ENCODE measurements around the gene BACH2. TPM values are rescaled to one million over a fixed set of nuclear protein-coding genes. Genes with fewer than 3 reads are reported as not detected.
A peak's percentile ranks its signal among the peaks of the same experiment; 100 is the strongest.
"Not testable (repeated sequence)": the region's sequence is repeated elsewhere in the genome, so short reads cannot be mapped to it uniquely, and the experiment has no call there.

Gene BACH2
- total and polyA plus RNA-seq, 2 experiments from 2014 or later, result 1.6 to 5.7 TPM

DNA sequence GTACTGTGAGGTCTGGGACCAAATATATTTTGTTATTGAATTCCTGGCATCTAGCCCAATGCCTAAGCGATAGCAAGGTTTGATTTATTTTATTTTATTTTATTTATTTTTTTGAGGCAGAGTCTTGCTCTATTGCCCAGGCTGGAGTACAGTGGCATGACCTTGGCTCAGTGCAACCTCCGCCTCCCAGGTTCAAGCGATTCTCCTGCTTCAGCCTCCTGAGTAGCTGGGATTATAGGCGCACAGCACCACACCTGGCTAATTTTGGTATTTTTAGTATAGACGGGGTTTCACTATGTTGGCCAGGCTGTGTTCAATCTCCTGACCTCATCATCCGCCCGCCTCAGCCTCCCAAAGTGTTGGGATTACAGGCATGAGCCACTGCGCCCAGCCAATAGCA, 404.1 kb downstream of the BACH2 start:
- H3K27ac Mint-ChIP-seq; H3K79me2 ChIP-seq (replicated peaks; ENCODE audit: insufficient read depth); H2AFZ ChIP-seq; H3F3A ChIP-seq (replicated peaks; ENCODE audit: low read depth); H3K36me3 ChIP-seq (ENCODE audit: insufficient read depth); H3K27ac ChIP-seq (ENCODE audit: low read depth); H4K20me1 ChIP-seq (replicated peaks; ENCODE audit: insufficient read depth); H3K9me3 Mint-ChIP-seq; ATAC-seq; DNase-seq (ENCODE audit: low spot score); H3K4me2 ChIP-seq; H3K4me3 ChIP-seq; H3K9me2 ChIP-seq (ENCODE audit: insufficient read depth); H3K4me3 Mint-ChIP-seq; H3K36me3 Mint-ChIP-seq (ENCODE audit: low read depth): not testable (repeated sequence)
- Histone ChIP-seq H3K27me3 (ENCODE audit: insufficient read depth) (peaks cover 12% of the 10 kb centered on the region; the same call in 1 of the 2 replicates), H3K4me1 (ENCODE audit: insufficient read depth) (peaks cover 35% of the 10 kb centered on the region)
- TF ChIP-seq, protein P1, sequence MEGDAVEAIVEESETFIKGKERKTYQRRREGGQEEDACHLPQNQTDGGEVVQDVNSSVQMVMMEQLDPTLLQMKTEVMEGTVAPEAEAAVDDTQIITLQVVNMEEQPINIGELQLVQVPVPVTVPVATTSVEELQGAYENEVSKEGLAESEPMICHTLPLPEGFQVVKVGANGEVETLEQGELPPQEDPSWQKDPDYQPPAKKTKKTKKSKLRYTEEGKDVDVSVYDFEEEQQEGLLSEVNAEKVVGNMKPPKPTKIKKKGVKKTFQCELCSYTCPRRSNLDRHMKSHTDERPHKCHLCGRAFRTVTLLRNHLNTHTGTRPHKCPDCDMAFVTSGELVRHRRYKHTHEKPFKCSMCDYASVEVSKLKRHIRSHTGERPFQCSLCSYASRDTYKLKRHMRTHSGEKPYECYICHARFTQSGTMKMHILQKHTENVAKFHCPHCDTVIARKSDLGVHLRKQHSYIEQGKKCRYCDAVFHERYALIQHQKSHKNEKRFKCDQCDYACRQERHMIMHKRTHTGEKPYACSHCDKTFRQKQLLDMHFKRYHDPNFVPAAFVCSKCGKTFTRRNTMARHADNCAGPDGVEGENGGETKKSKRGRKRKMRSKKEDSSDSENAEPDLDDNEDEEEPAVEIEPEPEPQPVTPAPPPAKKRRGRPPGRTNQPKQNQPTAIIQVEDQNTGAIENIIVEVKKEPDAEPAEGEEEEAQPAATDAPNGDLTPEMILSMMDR (conservative IDR thresholded peaks at IDR 0.05; ENCODE audit: low read depth in 2 of 2), result peak; percentile 36 to 52
- Mint-ChIP-seq H3K27me3 (ENCODE audit: insufficient read depth, low read depth, poor library complexity) (peaks cover 11% of the 10 kb centered on the region), H3K4me1 (peaks cover 29% of the 10 kb centered on the region)

DNA sequence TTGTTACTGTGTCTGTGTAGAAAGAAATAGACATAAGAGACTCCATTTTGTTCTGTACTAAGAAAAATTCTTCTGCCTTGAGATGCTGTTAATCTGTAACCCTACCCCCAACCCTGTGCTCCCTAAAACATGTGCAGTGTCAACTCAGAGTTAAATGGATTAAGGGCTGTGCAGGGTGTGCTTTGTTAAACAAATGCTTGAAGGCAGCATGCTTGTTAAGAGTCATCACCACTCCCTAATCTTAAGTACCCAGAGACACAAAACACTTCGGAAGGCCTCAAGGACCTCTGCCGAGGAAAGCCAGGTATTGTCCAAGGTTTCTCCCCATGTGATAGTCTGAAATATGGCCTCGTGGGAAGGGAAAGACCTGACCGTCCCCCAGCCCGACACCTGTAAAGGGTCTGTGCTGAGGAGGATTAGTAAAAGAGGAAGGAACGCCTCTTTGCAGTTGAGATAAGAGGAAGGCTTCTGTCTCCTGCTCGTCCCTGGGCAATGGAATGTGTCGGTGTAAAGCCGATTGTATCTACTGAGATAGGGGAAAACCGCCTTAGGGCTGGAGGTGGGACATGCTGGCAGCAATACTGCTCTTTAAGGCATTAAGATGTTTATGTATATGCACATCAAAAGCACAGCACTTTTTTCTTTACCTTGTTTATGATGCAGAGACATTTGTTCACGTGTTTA, 405.7 kb downstream of the BACH2 start:
- H3K27ac Mint-ChIP-seq; H3K36me3 Mint-ChIP-seq (ENCODE audit: low read depth); H3K27ac ChIP-seq (ENCODE audit: low read depth); H3K36me3 ChIP-seq (ENCODE audit: insufficient read depth); H2AFZ ChIP-seq; H3K79me2 ChIP-seq (replicated peaks; ENCODE audit: insufficient read depth); ATAC-seq; H3K9me3 Mint-ChIP-seq; H3K9me2 ChIP-seq (ENCODE audit: insufficient read depth); H4K20me1 ChIP-seq (replicated peaks; ENCODE audit: insufficient read depth); H3F3A ChIP-seq (replicated peaks; ENCODE audit: low read depth): not testable (repeated sequence)
- Histone ChIP-seq H3K4me3 (peak overlapping the region; percentile 31), H3K4me1 (ENCODE audit: insufficient read depth) (peaks cover 22% of the 10 kb centered on the region), H3K27me3 (ENCODE audit: insufficient read depth) (peaks cover 12% of the 10 kb centered on the region; the same call in 1 of the 2 replicates), H3K4me2 (peak overlapping the region; percentile 59)
- DNase-seq (ENCODE audit: low spot score), result peak; percentile 31
- H3K4me1 Mint-ChIP-seq, result peaks cover 18% of the 10 kb centered on the region
- peaks cover 12% of the 10 kb centered on the region for H3K27me3 Mint-ChIP-seq (ENCODE audit: insufficient read depth, low read depth, poor library complexity)
- peak overlapping the region; percentile 12; the same call in 1 of the 3 replicates for H3K4me3 Mint-ChIP-seq

DNA sequence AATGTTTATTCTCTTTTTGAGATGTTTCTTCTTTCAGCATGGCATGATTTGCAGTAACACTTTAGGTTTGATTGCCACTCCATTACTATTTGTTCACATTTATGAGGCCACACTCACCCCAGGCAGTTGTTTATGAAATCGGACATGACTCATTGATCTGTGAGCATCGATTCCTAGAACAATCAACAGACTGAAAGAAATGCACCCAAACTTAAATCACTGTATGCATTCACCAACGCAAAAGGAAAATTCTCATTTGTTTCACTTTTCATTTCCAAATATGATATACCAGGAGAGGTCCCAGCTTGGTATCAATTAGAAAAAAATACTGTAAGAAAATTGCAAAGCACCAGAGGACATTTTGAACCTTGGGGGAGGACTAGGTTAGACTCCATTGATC, 407.8 kb downstream of the BACH2 start:
- Mint-ChIP-seq H3K4me1 (peaks cover 13% of the 10 kb centered on the region), H3K9me3 (no peaks in the 10 kb centered on the region; the same call in 2 of the 3 replicates), H3K27ac (no peak overlapping the region), H3K4me3 (no peak overlapping the region), H3K36me3 (ENCODE audit: low read depth) (no peaks in the 10 kb centered on the region; the same call in 2 of the 3 replicates), H3K27me3 (ENCODE audit: insufficient read depth, low read depth, poor library complexity) (peaks cover 14% of the 10 kb centered on the region)
- Histone ChIP-seq H3K4me3 (no peak overlapping the region), H3F3A (replicated peaks; ENCODE audit: low read depth) (0 out of 2 replicates have a peak, but pooled peaks cover 6% of the 10 kb centered on the region), H2AFZ (no peak overlapping the region), H3K4me2 (no peak overlapping the region), H3K36me3 (ENCODE audit: insufficient read depth) (no peaks in the 10 kb centered on the region), H3K4me1 (ENCODE audit: insufficient read depth) (peaks cover 18% of the 10 kb centered on the region), H4K20me1 (replicated peaks; ENCODE audit: insufficient read depth) (no peaks in the 10 kb centered on the region), H3K27me3 (ENCODE audit: insufficient read depth) (peaks cover 12% of the 10 kb centered on the region; the same call in 1 of the 2 replicates), H3K27ac (ENCODE audit: low read depth) (no peak overlapping the region), H3K9me2 (ENCODE audit: insufficient read depth) (no peaks in the 10 kb centered on the region), H3K79me2 (replicated peaks; ENCODE audit: insufficient read depth) (no peaks in the 10 kb centered on the region)
- DNase-seq (ENCODE audit: low spot score) (no peak), ATAC-seq (no peak)
- TF ChIP-seq CREB1 (CRISPR knock-in tag; IDR thresholded peaks at IDR 0.05; ENCODE audit: low read depth), result no peak
- no peak for TF ChIP-seq POLR2AphosphoS5 (IDR thresholded peaks at IDR 0.05; ENCODE audit: low read depth)
- TF ChIP-seq, protein P2, sequence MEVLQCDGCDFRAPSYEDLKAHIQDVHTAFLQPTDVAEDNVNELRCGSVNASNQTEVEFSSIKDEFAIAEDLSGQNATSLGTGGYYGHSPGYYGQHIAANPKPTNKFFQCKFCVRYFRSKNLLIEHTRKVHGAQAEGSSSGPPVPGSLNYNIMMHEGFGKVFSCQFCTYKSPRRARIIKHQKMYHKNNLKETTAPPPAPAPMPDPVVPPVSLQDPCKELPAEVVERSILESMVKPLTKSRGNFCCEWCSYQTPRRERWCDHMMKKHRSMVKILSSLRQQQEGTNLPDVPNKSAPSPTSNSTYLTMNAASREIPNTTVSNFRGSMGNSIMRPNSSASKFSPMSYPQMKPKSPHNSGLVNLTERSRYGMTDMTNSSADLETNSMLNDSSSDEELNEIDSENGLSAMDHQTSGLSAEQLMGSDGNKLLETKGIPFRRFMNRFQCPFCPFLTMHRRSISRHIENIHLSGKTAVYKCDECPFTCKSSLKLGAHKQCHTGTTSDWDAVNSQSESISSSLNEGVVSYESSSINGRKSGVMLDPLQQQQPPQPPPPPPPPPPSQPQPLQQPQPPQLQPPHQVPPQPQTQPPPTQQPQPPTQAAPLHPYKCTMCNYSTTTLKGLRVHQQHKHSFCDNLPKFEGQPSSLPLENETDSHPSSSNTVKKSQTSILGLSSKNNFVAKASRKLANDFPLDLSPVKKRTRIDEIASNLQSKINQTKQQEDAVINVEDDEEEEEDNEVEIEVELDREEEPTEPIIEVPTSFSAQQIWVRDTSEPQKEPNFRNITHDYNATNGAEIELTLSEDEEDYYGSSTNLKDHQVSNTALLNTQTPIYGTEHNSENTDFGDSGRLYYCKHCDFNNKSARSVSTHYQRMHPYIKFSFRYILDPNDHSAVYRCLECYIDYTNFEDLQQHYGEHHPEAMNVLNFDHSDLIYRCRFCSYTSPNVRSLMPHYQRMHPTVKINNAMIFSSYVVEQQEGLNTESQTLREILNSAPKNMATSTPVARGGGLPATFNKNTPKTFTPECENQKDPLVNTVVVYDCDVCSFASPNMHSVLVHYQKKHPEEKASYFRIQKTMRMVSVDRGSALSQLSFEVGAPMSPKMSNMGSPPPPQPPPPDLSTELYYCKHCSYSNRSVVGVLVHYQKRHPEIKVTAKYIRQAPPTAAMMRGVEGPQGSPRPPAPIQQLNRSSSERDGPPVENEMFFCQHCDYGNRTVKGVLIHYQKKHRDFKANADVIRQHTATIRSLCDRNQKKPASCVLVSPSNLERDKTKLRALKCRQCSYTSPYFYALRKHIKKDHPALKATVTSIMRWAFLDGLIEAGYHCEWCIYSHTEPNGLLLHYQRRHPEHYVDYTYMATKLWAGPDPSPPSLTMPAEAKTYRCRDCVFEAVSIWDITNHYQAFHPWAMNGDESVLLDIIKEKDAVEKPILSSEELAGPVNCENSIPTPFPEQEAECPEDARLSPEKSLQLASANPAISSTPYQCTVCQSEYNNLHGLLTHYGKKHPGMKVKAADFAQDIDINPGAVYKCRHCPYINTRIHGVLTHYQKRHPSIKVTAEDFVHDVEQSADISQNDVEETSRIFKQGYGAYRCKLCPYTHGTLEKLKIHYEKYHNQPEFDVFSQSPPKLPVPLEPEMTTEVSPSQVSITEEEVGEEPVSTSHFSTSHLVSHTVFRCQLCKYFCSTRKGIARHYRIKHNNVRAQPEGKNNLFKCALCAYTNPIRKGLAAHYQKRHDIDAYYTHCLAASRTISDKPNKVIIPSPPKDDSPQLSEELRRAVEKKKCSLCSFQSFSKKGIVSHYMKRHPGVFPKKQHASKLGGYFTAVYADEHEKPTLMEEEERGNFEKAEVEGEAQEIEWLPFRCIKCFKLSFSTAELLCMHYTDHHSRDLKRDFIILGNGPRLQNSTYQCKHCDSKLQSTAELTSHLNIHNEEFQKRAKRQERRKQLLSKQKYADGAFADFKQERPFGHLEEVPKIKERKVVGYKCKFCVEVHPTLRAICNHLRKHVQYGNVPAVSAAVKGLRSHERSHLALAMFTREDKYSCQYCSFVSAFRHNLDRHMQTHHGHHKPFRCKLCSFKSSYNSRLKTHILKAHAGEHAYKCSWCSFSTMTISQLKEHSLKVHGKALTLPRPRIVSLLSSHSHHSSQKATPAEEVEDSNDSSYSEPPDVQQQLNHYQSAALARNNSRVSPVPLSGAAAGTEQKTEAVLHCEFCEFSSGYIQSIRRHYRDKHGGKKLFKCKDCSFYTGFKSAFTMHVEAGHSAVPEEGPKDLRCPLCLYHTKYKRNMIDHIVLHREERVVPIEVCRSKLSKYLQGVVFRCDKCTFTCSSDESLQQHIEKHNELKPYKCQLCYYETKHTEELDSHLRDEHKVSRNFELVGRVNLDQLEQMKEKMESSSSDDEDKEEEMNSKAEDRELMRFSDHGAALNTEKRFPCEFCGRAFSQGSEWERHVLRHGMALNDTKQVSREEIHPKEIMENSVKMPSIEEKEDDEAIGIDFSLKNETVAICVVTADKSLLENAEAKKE (CRISPR knock-in tag; IDR thresholded peaks at IDR 0.05), result no peak
- TF ChIP-seq, protein P1 (conservative IDR thresholded peaks at IDR 0.05; ENCODE audit: low read depth in 2 of 2), result no peak
- no peak for TF ChIP-seq ZNF331 (CRISPR knock-in tag; IDR thresholded peaks at IDR 0.05; ENCODE audit: low read depth)

Measured in GM23338 (cell line).